PC-9 (cell line): ENCODE measurements around the gene OR6B2. TPM values are rescaled to one million over a fixed set of nuclear protein-coding genes. Genes with fewer than 3 reads are reported as not detected.

ENCODE experiments used
- BruUV-seq: library from RNA; stranded (reverse); fragments of 400-500 nt; replicated peaks from 2 replicates; lab custom pipeline; 2021; lab: Mats Ljungman, UMichigan
- CTCF ChIA-PET: fragments of 300-600 bp; sonication (Branson Sonifier 250); formaldehyde crosslinking; loops from one replicate; lab custom pipeline; 2022; ENCODE audit warnings: antibody characterized with exemption; lab: Charles Lee
- POLR2A ChIA-PET: fragments of 300-600 bp; sonication (Branson Sonifier 250); formaldehyde crosslinking; loops from one replicate; lab custom pipeline; 2022; ENCODE audit warnings: antibody characterized with exemption; ENCODE audit not compliant: unreplicated experiment; lab: Charles Lee
- DNase-seq, 2 experiments: peaks; one replicate each; pipeline versions ENCODE4 v3.0.0 to v3.0.0-alpha.2; 2015 to 2022; ENCODE audit warnings: mixed read lengths in 1 of 2
- H2AFZ ChIP-seq: fragments of 200-600 bp; sonication (generic); 2 replicates; pipeline ENCODE4 v1.8.1; 2017; ENCODE audit warnings: antibody characterized with exemption
- H3F3A ChIP-seq: fragments of 200-600 bp; sonication (generic); 2 replicates; pipeline ENCODE4 v1.8.1; 2017; ENCODE audit warnings: antibody characterized with exemption, mild to moderate bottlenecking, low read depth; ENCODE audit not compliant: insufficient read depth
- H3K27ac ChIP-seq: fragments of 200-600 bp; sonication (generic); 2 replicates; pipeline ENCODE4 v1.6.1; 2016; ENCODE audit warnings: mixed run types
- H3K27me3 ChIP-seq: fragments of 200-600 bp; sonication (generic); 2 replicates; pipeline ENCODE4 v1.6.1; 2016; ENCODE audit warnings: low read depth, mixed run types; ENCODE audit not compliant: insufficient read depth
- H3K36me3 ChIP-seq: fragments of 200-600 bp; sonication (generic); 2 replicates; pipeline ENCODE4 v1.6.1; 2016; ENCODE audit warnings: low read depth, mixed run types
- H3K4me1 ChIP-seq: fragments of 200-600 bp; sonication (generic); replicated peaks from 2 replicates; pipeline ENCODE4 v1.6.1; 2016; ENCODE audit warnings: mixed run types; ENCODE audit not compliant: insufficient read depth
- H3K4me2 ChIP-seq: fragments of 200-600 bp; sonication (generic); 2 replicates; pipeline ENCODE4 v1.6.1; 2017; ENCODE audit warnings: mixed run types
- H3K4me3 ChIP-seq: fragments of 200-600 bp; sonication (generic); 2 replicates; pipeline ENCODE4 v1.6.1; 2016; ENCODE audit warnings: mixed run types
- H3K79me2 ChIP-seq: fragments of 200-600 bp; sonication (generic); 2 replicates; pipeline ENCODE4 v1.6.1; 2017; ENCODE audit warnings: low read depth, mixed run types
- H3K9me2 ChIP-seq: fragments of 200-600 bp; sonication (generic); 2 replicates; pipeline ENCODE4 v1.8.1; 2017; ENCODE audit warnings: mild to moderate bottlenecking; ENCODE audit not compliant: insufficient read depth
- H3K9me3 ChIP-seq: fragments of 200-600 bp; sonication (generic); 2 replicates; pipeline ENCODE4 v1.8.1; 2016; ENCODE audit warnings: low read depth; ENCODE audit not compliant: insufficient read depth
- H4K20me1 ChIP-seq: fragments of 200-600 bp; sonication (generic); 2 replicates; pipeline ENCODE4 v1.8.1; 2017; ENCODE audit not compliant: insufficient read depth
- CTCF ChIP-seq: fragments of 200-600 bp; sonication (generic); conservative IDR thresholded peaks from 2 replicates; pipeline ENCODE4 v1.6.1; 2017; ENCODE audit warnings: mixed run types, antibody characterized with exemption, mild to moderate bottlenecking, moderate library complexity
- EZH2 ChIP-seq: fragments of 200-600 bp; sonication (generic); IDR thresholded peaks from 2 replicates; pipeline ENCODE4 v1.8.0; 2017; ENCODE audit warnings: antibody characterized with exemption, low read depth
- intact Hi-C: fragments of 100-400 bp; cut with micrococcal nuclease; formaldehyde crosslinking; loops from one replicate; pipeline ENCODE4 v1.10.0; 2022; ENCODE audit not compliant: unreplicated experiment
- total RNA-seq: library from RNA; stranded (reverse); gene quantifications from 2 replicates; pipeline ENCODE4 v1.2.3, GENCODE V29; 2021

OR6B2 gene
- total RNA-seq, 1 experiment from 2014 or later, result not detected

GRCh38 chr2:240037358-240037757 is 7.1 kb upstream of the OR6B2 start:
- Histone ChIP-seq H4K20me1 (no peaks in the 10 kb centered on the region), H3K36me3 (no peaks in the 10 kb centered on the region), H3K4me1 (no peaks in the 10 kb centered on the region), H3K27ac (no peak overlapping the region), H3K9me3 (no peaks in the 10 kb centered on the region), H2AFZ (no peak overlapping the region), H3K4me2 (no peak overlapping the region), H3K27me3 (peaks cover 93% of the 10 kb centered on the region), H3K9me2 (no peaks in the 10 kb centered on the region), H3F3A (no peaks in the 10 kb centered on the region), H3K79me2 (no peaks in the 10 kb centered on the region), H3K4me3 (no peak overlapping the region)
- ChIA-PET POLR2A (no interaction called here), CTCF (no interaction called here)
- TF ChIP-seq EZH2 (no peak), CTCF (no peak)
- intact Hi-C loops, result no loop called here
- no peak for DNase-seq
- no TSS peak for BruUV-seq

GRCh38 chr2:240033330-240033678 is 3.1 kb upstream of the OR6B2 start:
- no peak for TF ChIP-seq EZH2
- no peak for TF ChIP-seq CTCF
- H3K4me1 ChIP-seq, result no peaks in the 10 kb centered on the region
- H3K4me2 ChIP-seq, result no peak overlapping the region
- no peaks in the 10 kb centered on the region for H3K9me3 ChIP-seq
- no peak overlapping the region for H3K4me3 ChIP-seq
- no peaks in the 10 kb centered on the region for H4K20me1 ChIP-seq
- intact Hi-C loops, result no loop called here
- no TSS peak for BruUV-seq
- no peaks in the 10 kb centered on the region for H3K9me2 ChIP-seq
- H3K27ac ChIP-seq, result no peak overlapping the region
- POLR2A ChIA-PET, result no interaction called here
- no peaks in the 10 kb centered on the region for H3K36me3 ChIP-seq
- DNase-seq, result no peak
- no peaks in the 10 kb centered on the region for H3F3A ChIP-seq
- H3K27me3 ChIP-seq, result peaks cover 93% of the 10 kb centered on the region
- CTCF ChIA-PET, result no interaction called here
- no peak overlapping the region for H2AFZ ChIP-seq
- H3K79me2 ChIP-seq, result no peaks in the 10 kb centered on the region

GRCh38 chr2:240032406-240033329 is 2.4 kb upstream of the OR6B2 start:
- Histone ChIP-seq H3F3A (no peaks in the 10 kb centered on the region), H3K4me3 (no peak overlapping the region), H3K36me3 (no peaks in the 10 kb centered on the region), H3K4me2 (no peak overlapping the region), H3K9me2 (no peaks in the 10 kb centered on the region), H3K79me2 (no peaks in the 10 kb centered on the region), H3K4me1 (no peaks in the 10 kb centered on the region), H3K27me3 (peaks cover 93% of the 10 kb centered on the region), H4K20me1 (no peaks in the 10 kb centered on the region), H3K9me3 (no peaks in the 10 kb centered on the region), H3K27ac (no peak overlapping the region), H2AFZ (no peak overlapping the region)
- ChIA-PET POLR2A (no interaction called here), CTCF (no interaction called here)
- TF ChIP-seq EZH2 (no peak), CTCF (no peak)
- intact Hi-C loops, result no loop called here
- BruUV-seq, result no TSS peak
- no peak for DNase-seq
